Endothelial cell (in vitro differentiated cells): ENCODE data around the gene WDR7. TPM values are rescaled to one million over a fixed set of nuclear protein-coding genes. Genes with fewer than 3 reads are reported as not detected.

Experiments
- DNase-seq: peaks from one replicate; pipeline ENCODE4 v3.0.0; 2021; ENCODE audit warnings: low spot score
- H3K27ac Mint-ChIP-seq: one replicate; pipeline ENCODE4 v1.8.0; 2021; ENCODE audit warnings: mixed read lengths, inconsistent platforms; ENCODE audit not compliant: unreplicated experiment
- H3K27me3 Mint-ChIP-seq: one replicate; pipeline ENCODE4 v1.8.0; 2021; ENCODE audit warnings: mild to moderate bottlenecking, moderate library complexity, mixed read lengths, inconsistent platforms; ENCODE audit not compliant: unreplicated experiment
- H3K36me3 Mint-ChIP-seq: one replicate; pipeline ENCODE4 v1.8.0; 2021; ENCODE audit warnings: mild to moderate bottlenecking, low read depth, mixed read lengths, inconsistent platforms; ENCODE audit not compliant: unreplicated experiment
- H3K4me1 Mint-ChIP-seq: one replicate; pipeline ENCODE4 v1.8.0; 2021; ENCODE audit warnings: mild to moderate bottlenecking, mixed read lengths, inconsistent platforms; ENCODE audit not compliant: unreplicated experiment
- H3K4me3 Mint-ChIP-seq: one replicate; pipeline ENCODE4 v1.8.0; 2021; ENCODE audit warnings: mild to moderate bottlenecking, mixed read lengths, inconsistent platforms; ENCODE audit not compliant: unreplicated experiment
- H3K9me3 Mint-ChIP-seq: one replicate; pipeline ENCODE4 v1.8.0; 2021; ENCODE audit warnings: mixed read lengths, inconsistent platforms; ENCODE audit not compliant: unreplicated experiment
- total RNA-seq: library from RNA; stranded (reverse); fragmentation: NEBNext Ultra II Directional; extraction: Animal tissue kit (Norgen Biotek cat#: 25700); gene quantifications from one replicate; pipeline ENCODE4 v1.2.1, GENCODE V29; 2021; ENCODE audit not compliant: unreplicated experiment
- TF ChIP-seq, protein P1 (sequence below): fragments of 200-600 bp; sonication (generic); IDR thresholded peaks from one replicate; pipeline ENCODE4 v1.5.0; 2021; ENCODE audit warnings: antibody characterized with exemption; ENCODE audit not compliant: unreplicated experiment

Gene WDR7
- total RNA-seq, 1 donor from 2014 or later: 42.0 TPM

DNA sequence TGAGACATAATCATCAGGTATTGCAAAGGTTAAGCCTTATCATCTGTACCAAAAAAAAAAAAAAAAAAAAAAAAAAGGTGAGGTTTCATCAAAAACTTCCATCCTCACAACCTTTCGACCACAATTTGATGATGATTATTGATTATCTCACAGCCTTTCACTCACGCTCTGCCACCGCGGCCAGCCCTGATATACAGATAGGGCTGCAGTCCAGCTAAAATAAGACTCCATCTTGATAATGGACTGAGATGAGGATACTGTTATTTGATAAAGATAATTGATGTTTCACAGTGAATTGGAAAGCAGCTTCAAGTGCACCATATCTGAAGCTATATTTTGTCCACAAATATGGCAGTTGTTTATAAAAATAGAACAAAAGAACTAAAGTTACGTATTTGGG, 336.1 kb downstream of the WDR7 start:
- H3K36me3 Mint-ChIP-seq: no peaks in the 10 kb centered on the region
- TF ChIP-seq, protein P1, sequence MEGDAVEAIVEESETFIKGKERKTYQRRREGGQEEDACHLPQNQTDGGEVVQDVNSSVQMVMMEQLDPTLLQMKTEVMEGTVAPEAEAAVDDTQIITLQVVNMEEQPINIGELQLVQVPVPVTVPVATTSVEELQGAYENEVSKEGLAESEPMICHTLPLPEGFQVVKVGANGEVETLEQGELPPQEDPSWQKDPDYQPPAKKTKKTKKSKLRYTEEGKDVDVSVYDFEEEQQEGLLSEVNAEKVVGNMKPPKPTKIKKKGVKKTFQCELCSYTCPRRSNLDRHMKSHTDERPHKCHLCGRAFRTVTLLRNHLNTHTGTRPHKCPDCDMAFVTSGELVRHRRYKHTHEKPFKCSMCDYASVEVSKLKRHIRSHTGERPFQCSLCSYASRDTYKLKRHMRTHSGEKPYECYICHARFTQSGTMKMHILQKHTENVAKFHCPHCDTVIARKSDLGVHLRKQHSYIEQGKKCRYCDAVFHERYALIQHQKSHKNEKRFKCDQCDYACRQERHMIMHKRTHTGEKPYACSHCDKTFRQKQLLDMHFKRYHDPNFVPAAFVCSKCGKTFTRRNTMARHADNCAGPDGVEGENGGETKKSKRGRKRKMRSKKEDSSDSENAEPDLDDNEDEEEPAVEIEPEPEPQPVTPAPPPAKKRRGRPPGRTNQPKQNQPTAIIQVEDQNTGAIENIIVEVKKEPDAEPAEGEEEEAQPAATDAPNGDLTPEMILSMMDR: no peak
- H3K4me3 Mint-ChIP-seq: no peak overlapping the region
- H3K9me3 Mint-ChIP-seq: no peaks in the 10 kb centered on the region
- H3K27me3 Mint-ChIP-seq: no peaks in the 10 kb centered on the region
- no peak overlapping the region for H3K27ac Mint-ChIP-seq
- no peak for DNase-seq
- H3K4me1 Mint-ChIP-seq: peaks cover 10% of the 10 kb centered on the region

DNA sequence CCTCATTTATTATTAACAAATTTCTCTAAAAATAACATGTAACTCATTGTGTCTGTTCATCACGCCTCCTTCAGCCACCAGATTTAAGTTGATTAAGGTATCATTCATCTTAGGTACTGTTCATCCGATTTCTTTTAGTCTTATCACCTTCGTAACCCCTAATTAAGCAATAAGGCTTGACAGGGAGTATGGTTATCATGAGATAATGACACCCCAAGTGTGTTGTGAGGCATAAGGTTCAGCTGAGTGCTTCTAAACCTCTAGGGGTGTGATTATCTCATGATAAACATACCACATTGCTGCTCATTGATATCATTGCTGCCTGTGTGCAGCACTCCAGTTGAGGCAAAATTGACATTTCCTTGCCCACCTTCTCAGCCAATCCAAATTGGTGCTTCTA, 336.9 kb downstream of the WDR7 start:
- TF ChIP-seq, protein P1: no peak
- Mint-ChIP-seq H3K27me3 (no peaks in the 10 kb centered on the region), H3K4me1 (peaks cover 7% of the 10 kb centered on the region), H3K27ac (no peak overlapping the region), H3K36me3 (no peaks in the 10 kb centered on the region), H3K4me3 (no peak overlapping the region), H3K9me3 (no peaks in the 10 kb centered on the region)
- no peak for DNase-seq

DNA sequence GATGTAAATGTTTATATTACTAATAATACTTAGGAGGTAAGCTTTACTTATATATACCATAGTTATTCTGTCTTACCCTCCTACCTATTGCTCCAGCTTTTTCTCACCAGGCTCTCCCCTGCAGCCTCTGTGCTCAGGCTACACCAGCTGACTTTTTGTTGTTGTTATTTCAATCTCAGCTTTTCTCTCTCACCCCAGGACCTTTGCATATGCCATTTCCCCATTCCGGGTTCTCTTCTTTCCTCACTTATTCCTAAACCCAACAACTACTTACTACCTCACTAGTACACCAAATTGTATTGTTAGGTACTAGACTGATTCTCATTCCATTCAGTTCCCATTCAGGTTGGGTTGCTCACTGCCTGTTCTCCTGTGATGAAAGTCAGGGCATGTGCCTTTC, 339.5 kb downstream of the WDR7 start:
- Mint-ChIP-seq H3K36me3 (no peaks in the 10 kb centered on the region), H3K9me3 (no peaks in the 10 kb centered on the region), H3K4me3 (no peak overlapping the region), H3K27ac (no peak overlapping the region), H3K27me3 (peaks cover under 1% of the 10 kb centered on the region), H3K4me1 (peaks cover 2% of the 10 kb centered on the region)
- no peak for DNase-seq
- TF ChIP-seq, protein P1: no peak

DNA sequence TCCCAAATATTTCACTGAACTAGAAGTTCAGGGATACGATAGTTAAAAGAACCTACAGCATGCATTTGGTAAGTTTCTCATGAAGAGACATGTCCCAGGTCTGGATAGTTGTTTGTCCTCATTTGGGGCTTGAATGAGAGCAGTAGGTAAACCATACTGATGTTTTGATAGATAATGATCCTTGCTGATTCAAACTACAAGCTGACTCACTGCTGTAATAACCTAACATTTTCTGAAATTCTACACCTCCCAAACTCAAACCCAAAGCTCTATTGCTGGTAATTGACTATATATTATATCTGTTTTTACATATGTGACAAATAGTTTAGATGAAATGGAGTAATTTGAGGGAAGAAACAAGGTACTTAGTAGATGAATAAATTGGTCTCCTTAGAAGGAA, 341.6 kb downstream of the WDR7 start:
- H3K27me3 Mint-ChIP-seq: peaks cover 2% of the 10 kb centered on the region
- no peaks in the 10 kb centered on the region for H3K36me3 Mint-ChIP-seq
- no peaks in the 10 kb centered on the region for H3K9me3 Mint-ChIP-seq
- H3K4me3 Mint-ChIP-seq: no peak overlapping the region
- TF ChIP-seq, protein P1: no peak
- H3K4me1 Mint-ChIP-seq: no peaks in the 10 kb centered on the region
- H3K27ac Mint-ChIP-seq: no peak overlapping the region
- no peak for DNase-seq

DNA sequence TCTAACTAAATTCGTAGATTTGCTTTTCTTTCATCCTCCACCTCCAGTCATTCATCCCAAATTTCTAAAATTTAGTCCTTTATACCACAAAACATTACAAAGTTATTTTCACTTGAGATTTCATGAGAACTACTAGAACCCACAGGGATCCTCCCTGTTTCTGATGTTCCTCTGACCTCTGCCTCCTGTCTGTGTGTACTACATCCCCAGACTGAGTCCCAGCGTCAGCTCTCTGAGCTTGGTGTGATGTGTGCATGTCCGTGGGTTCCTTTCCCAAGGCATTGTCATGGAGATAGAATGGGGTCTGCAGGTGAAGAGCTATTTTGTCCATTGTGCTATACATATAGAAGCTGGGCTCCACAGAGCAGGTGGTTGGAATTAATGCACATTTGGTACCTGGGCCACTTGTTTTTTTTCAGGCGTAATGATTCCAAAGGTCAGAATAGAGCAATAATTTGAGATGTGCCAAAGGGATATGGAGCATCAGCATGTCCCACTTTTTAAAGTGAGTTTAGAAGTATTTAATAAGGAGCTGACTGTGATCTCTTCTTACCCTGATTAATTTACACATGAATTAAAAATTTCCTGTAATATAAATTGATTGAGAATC, 344.5 kb downstream of the WDR7 start:
- Mint-ChIP-seq H3K4me3 (no peak overlapping the region), H3K27ac (no peak overlapping the region), H3K27me3 (peaks cover 2% of the 10 kb centered on the region), H3K4me1 (peaks cover 2% of the 10 kb centered on the region), H3K36me3 (no peaks in the 10 kb centered on the region), H3K9me3 (no peaks in the 10 kb centered on the region)
- TF ChIP-seq, protein P1: no peak
- no peak for DNase-seq
